Measurements from ENCODE around the gene NLRC4.

Gene NLRC4

GRCh38 chr2:32271063-32271462, 6.4 kb upstream of the NLRC4 start:
- DNase-seq (ENCODE audit: low read depth): peak; percentile 16
- no peak for TF ChIP-seq CTCF (IDR thresholded peaks at IDR 0.05; ENCODE audit: insufficient read depth, low read depth, low read length, missing control alignments)
- no peak overlapping the region for H3K4me3 ChIP-seq (ENCODE audit: low read length)

GRCh38 chr2:32262105-32262504, 2.6 kb downstream of the NLRC4 start:
- TF ChIP-seq CTCF (IDR thresholded peaks at IDR 0.05; ENCODE audit: insufficient read depth, low read depth, low read length, missing control alignments): no peak
- no peak overlapping the region for H3K4me3 ChIP-seq (ENCODE audit: low read length)
- no peak for DNase-seq (ENCODE audit: low read depth)

GRCh38 chr2:32260376-32260775, 4.3 kb downstream of the NLRC4 start:
- no peak for TF ChIP-seq CTCF (IDR thresholded peaks at IDR 0.05; ENCODE audit: insufficient read depth, low read depth, low read length, missing control alignments)
- H3K4me3 ChIP-seq (ENCODE audit: low read length): no peak overlapping the region

GRCh38 chr2:32258242-32258641, 6.4 kb downstream of the NLRC4 start:
- DNase-seq (ENCODE audit: low read depth): no peak
- H3K4me3 ChIP-seq (ENCODE audit: low read length): no peak overlapping the region
- TF ChIP-seq CTCF (IDR thresholded peaks at IDR 0.05; ENCODE audit: insufficient read depth, low read depth, low read length, missing control alignments): no peak

More at GRCh38 chr2:32260376-32260775, 4.3 kb downstream of the NLRC4 start:
- DNase-seq (ENCODE audit: low read depth): no peak

- no peak for DNase-seq (ENCODE audit: low read depth)
- TF ChIP-seq CTCF (IDR thresholded peaks at IDR 0.05; ENCODE audit: insufficient read depth, low read depth, low read length, missing control alignments): no peak
- no peak overlapping the region for H3K4me3 ChIP-seq (ENCODE audit: low read length)
Measured at GRCh38 chr2:32250290-32250689, 14.4 kb downstream of the NLRC4 start.

- DNase-seq (ENCODE audit: low read depth): no peak
- no peak overlapping the region for H3K4me3 ChIP-seq (ENCODE audit: low read length)
- no peak for TF ChIP-seq CTCF (IDR thresholded peaks at IDR 0.05; ENCODE audit: insufficient read depth, low read depth, low read length, missing control alignments)
Measured at GRCh38 chr2:32249731-32250236, 14.9 kb downstream of the NLRC4 start.

GRCh38 chr2:32248299-32248698, 16.4 kb downstream of the NLRC4 start:
- TF ChIP-seq CTCF (IDR thresholded peaks at IDR 0.05; ENCODE audit: insufficient read depth, low read depth, low read length, missing control alignments): no peak
- no peak for DNase-seq (ENCODE audit: low read depth)
- no peak overlapping the region for H3K4me3 ChIP-seq (ENCODE audit: low read length)
